HG03196 (cell line): ENCODE results near the gene STPG3.
"Not testable (repeated sequence)": the region's sequence is repeated elsewhere in the genome, so short reads cannot be mapped to it uniquely, and the experiment has no call there.

Source experiments
- ATAC-seq: cut with Tn5 transposase; IDR thresholded peaks from one replicate; pipeline ENCODE4 v1.9.1; 2021; ENCODE audit not compliant: unreplicated experiment

Gene STPG3

GRCh38 chr9:137232510-137232909, 18.6 kb upstream of the STPG3 start:
- ATAC-seq, result no peak

GRCh38 chr9:137233143-137233980, 17.7 kb upstream of the STPG3 start:
- no peak for ATAC-seq

DNA sequence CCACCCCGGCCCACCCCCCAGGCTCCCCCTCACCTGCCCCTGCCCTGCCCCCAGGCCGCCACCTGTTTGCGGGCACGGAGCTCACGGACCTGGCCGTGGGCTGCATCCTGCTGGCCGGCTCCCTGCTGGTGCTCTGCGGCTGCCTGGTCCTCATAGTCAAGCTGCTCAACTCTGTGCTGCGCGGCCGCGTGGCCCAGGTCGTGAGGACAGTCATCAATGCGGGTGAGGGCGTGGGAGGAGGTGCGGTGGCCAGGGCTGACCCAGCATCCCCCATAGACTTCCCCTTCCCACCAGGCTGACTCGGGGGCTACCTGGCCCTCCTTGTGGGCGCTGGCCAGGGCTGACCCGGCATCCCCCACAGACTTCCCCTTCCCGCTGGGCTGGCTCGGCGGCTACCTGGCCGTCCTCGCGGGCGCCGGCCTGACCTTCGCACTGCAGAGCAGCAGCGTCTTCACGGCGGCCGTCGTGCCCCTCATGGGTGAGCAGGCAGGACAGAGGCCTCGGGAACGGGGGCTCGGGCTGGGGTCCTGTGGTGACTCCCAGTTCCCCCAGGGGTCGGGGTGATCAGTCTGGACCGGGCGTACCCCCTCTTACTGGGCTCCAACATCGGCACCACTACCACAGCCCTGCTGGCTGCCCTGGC, 16.9 kb upstream of the STPG3 start:
- no peak for ATAC-seq

DNA sequence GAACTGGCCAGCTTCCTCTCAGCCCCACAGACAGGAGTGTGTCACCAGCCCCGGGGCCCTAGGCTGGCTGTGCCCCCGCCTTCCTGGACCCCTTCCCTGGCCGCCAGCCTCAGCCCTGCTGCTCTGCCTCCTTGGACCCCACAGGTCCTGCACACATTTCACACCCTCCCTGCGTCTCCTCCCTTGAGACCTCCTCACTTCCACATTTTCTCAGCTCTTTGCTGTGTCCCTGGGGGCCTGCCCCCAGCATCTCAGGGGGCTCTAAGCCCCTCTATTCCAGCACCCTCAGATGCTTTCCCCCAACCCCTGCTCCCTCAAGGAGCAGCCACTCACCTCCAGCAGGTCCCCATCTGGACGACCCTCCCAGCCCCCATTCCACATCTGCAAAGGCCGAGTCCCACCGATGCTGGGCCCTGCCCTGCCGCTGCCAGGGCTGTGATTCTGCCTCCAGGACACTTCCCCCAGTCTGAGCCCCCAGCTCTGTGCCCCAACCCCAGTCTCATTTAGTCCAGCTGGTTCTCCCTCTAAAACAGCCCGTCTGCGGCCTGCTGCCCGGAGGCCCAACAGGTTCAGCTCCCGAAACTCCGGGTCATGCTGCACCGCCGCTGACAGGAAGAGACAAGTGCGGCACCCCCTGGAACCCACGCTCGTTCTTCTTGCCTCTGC, 16.2 kb upstream of the STPG3 start:
- no peak for ATAC-seq

GRCh38 chr9:137235424-137236237, 15.5 kb upstream of the STPG3 start:
- no peak for ATAC-seq

- no peak for ATAC-seq
Measured at GRCh38 chr9:137236238-137236935, 14.7 kb upstream of the STPG3 start.

DNA sequence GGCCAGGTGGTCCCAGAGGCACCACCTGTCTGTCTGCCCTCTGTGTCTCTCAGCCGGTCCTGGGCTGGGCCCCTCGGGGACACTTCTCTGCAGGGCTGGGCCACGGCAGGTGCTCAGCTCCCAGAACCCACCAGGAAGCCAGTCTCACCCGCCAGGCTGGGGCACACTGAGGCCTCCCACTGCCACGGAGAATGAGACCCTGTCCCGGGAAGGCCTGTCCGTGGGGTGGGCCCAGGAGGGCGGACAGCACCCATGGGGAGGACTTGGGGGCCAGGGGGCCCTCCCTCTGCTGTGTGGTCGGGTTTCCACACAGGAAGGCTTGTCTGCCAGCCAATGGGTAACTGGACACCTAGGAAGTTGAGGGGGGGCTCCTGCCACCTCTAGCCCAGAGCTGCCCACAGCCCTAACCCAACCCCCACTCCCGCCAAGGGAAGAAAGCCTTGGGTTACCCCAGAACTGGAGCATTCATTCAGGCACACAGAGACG, 14.1 kb upstream of the STPG3 start:
- no peak for ATAC-seq

DNA sequence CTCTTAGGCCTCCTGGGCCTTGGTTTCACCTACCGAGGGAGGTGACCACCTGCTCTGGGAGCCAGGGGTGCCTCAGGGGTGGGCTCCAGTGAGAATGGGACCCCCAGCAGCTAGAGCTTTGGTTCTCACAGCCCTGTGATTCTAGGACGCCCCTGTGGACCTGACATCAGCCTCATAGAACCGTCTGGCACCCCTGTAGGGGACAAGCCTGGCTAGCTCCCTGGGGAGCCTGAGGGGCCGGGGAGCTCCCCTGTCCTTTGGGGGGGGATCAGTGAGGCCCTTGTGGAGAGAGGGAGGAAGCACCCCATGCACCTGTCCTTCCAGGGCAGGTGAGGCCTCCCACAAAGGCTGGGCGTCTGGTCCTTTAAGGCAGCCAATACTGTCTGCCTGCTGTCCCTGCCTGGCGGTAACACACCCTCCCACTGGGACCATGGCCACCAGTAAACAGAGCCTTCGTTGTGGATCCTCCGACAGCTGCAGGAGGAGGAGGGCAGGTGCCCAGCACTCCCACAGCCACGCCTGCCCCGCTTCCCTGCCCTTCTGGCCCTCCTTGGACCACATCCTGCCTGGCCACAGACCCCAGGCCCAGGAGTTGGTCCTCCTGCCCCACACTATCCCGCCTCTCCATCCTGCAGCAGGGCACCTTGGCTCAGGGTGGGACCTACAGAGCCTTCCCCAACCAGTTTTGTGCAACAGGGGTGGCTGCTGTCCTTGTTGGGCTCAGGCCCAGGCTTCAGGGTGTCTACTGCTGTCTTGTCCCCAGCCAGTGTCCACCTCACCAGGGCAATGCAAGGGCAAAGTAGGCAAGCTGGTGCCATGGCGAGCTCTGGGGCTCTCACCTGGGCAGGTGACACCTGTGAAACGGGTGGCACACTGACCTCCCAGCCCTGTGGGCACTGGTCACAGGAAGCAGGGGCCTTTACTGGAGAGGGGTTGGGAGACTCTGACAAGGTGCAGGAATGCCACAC, 13.0 kb upstream of the STPG3 start:
- no peak for ATAC-seq

- not testable (repeated sequence) for ATAC-seq
Measured at GRCh38 chr9:137239541-137240200, 11.4 kb upstream of the STPG3 start.

DNA sequence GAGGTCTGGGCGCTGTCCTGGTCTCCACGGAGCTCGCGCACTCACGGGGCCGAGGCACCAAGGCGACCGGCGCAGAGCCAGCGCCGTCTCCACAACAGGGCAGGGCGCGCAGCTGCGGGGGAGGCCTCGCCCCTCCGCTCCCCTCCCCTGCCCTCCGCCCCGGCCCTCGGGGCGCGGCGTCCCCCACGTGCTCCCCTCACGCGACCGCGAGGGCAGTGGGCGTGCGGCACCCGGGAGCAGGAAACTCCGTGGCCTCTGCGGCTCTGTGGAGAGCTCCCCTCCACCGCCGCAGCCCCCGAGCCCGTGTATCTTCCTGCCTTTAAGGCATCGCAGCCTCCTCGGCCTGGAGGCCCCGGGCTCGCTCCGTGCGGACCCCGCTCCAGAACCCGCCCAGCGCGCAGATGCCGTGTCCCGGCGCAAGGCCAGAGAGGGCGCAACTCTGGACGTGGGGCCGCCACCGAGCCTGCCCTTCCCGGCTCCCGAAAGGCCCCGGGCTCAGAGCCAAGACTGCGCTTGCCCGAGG, 10.7 kb upstream of the STPG3 start:
- ATAC-seq, result peak; percentile 21

GRCh38 chr9:137240841-137241489, 10.1 kb upstream of the STPG3 start, which contains the start of gene TUBB4B:
TUBB4B (plus strand) TSS chr9:137241287; CDS start chr9:137241361, 74 bp downstream.
- ATAC-seq, result peak; percentile 69

DNA sequence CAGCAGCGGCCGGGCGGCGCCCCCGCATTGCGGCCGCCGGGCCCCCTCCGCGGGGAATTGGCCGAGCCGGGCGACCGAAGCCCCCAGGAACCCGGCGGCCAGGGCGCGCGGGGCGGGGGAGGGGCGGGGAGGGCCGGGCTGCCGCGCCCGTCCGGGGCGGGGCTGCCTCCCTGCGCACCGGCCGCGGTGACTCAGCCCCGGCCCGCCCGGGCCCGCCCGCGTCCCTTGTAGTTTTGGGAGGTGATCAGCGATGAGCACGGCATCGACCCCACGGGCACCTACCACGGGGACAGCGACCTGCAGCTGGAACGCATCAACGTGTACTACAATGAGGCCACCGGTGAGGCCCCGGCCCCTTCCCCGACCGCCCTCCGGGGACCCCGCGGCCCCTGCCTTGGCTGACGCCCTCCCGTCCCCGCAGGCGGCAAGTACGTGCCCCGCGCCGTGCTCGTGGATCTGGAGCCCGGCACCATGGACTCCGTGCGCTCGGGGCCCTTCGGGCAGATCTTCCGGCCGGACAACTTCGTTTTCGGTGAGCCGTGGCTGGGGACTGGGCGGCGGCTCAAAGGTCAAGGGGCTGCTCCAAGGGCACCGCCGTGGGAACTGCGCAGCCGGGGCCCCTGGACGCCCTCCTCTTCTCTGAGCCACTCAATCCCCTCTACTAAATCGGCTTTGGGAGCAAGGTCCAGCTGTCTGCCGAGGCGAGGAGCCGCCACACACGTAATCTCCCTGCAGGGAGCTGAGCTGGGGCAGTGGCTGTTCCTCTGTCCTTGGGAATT, 9.4 kb upstream of the STPG3 start:
- peak; percentile 6 for ATAC-seq

DNA sequence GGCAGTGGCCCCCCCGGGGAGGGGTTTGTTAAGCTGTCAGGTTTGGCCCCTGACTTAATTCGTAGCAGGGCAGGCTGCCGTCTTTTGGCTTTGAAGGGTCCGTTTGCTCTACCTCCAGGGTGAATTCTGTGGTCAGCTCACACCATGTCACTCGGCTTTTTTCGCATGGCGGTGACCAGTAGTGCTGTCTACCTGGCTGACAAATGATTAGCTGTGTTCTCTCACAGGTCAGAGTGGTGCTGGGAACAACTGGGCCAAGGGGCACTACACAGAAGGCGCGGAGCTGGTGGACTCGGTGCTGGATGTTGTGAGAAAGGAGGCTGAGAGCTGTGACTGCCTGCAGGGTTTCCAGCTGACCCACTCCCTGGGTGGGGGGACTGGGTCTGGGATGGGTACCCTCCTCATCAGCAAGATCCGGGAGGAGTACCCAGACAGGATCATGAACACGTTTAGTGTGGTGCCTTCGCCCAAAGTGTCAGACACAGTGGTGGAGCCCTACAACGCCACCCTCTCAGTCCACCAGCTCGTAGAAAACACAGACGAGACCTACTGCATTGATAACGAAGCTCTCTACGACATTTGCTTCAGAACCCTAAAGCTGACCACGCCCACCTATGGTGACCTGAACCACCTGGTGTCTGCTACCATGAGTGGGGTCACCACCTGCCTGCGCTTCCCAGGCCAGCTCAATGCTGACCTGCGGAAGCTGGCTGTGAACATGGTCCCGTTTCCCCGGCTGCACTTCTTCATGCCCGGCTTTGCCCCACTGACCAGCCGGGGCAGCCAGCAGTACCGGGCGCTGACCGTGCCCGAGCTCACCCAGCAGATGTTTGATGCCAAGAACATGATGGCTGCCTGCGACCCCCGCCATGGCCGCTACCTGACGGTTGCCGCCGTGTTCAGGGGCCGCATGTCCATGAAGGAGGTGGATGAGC, 8.6 kb upstream of the STPG3 start:
- no peak for ATAC-seq

DNA sequence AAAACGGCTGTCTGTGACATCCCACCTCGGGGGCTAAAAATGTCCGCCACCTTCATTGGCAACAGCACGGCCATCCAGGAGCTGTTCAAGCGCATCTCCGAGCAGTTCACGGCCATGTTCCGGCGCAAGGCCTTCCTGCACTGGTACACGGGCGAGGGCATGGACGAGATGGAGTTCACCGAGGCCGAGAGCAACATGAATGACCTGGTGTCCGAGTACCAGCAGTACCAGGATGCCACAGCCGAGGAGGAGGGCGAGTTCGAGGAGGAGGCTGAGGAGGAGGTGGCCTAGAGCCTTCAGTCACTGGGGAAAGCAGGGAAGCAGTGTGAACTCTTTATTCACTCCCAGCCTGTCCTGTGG, 7.8 kb upstream of the STPG3 start:
- not testable (repeated sequence) for ATAC-seq

GRCh38 chr9:137243626-137244485, 7.2 kb upstream of the STPG3 start:
- ATAC-seq, result no peak
